ENCODE results near the gene PIN4. TPM values are rescaled to one million over a fixed set of nuclear protein-coding genes. Genes with fewer than 3 reads are reported as not detected.
"Not testable (repeated sequence)": the region's sequence is repeated elsewhere in the genome, so short reads cannot be mapped to it uniquely, and the experiment has no call there.

PIN4 gene
- total RNA-seq, 1 donor: 13.8 TPM

- Histone ChIP-seq H3K79me2 (ENCODE audit: insufficient read depth, low read length) (no peaks in the 10 kb centered on the region), H3K27ac (ENCODE audit: low read depth, low read length) (no peak overlapping the region), H3K4me2 (ENCODE audit: insufficient read depth, low read length) (no peak overlapping the region), H3K4me3 (ENCODE audit: insufficient read depth, low read length) (no peak overlapping the region), H3K9me3 (ENCODE audit: low read depth, low read length) (peaks cover 4% of the 10 kb centered on the region), H2AFZ (ENCODE audit: low read length) (no peak overlapping the region), H3K36me3 (ENCODE audit: insufficient read depth, low read length) (no peaks in the 10 kb centered on the region), H3K27me3 (ENCODE audit: insufficient read depth, low read length) (peaks cover 21% of the 10 kb centered on the region), H4K20me1 (ENCODE audit: insufficient read depth, low read length) (no peaks in the 10 kb centered on the region), H3K4me1 (ENCODE audit: insufficient read depth, low read length) (no peaks in the 10 kb centered on the region)
- TF ChIP-seq CTCF (IDR thresholded peaks at IDR 0.05; ENCODE audit: extremely low read depth, low read depth, low read length): no peak
- DNase-seq (ENCODE audit: insufficient read length, low spot score, missing footprints): no peak
Measured at GRCh38 chrX:72158773-72159172, 22.8 kb upstream of the PIN4 start.

- no peaks in the 10 kb centered on the region for H3K79me2 ChIP-seq (ENCODE audit: insufficient read depth, low read length)
- H3K27me3 ChIP-seq (ENCODE audit: insufficient read depth, low read length): peaks cover 18% of the 10 kb centered on the region
- no peaks in the 10 kb centered on the region for H3K36me3 ChIP-seq (ENCODE audit: insufficient read depth, low read length)
- DNase-seq (ENCODE audit: insufficient read length, low spot score, missing footprints): no peak
- no peak overlapping the region for H2AFZ ChIP-seq (ENCODE audit: low read length)
- H3K9me3 ChIP-seq (ENCODE audit: low read depth, low read length): peaks cover 4% of the 10 kb centered on the region
- H4K20me1 ChIP-seq (ENCODE audit: insufficient read depth, low read length): no peaks in the 10 kb centered on the region
- no peaks in the 10 kb centered on the region for H3K4me1 ChIP-seq (ENCODE audit: insufficient read depth, low read length)
- TF ChIP-seq CTCF (IDR thresholded peaks at IDR 0.05; ENCODE audit: extremely low read depth, low read depth, low read length): no peak
- H3K4me2 ChIP-seq (ENCODE audit: insufficient read depth, low read length): no peak overlapping the region
- H3K4me3 ChIP-seq (ENCODE audit: insufficient read depth, low read length): no peak overlapping the region
- no peak overlapping the region for H3K27ac ChIP-seq (ENCODE audit: low read depth, low read length)
Measured at GRCh38 chrX:72159769-72160168, 21.8 kb upstream of the PIN4 start.

GRCh38 chrX:72165551-72165950 is 16.0 kb upstream of the PIN4 start:
- Histone ChIP-seq H2AFZ (ENCODE audit: low read length) (no peak overlapping the region), H3K27ac (ENCODE audit: low read depth, low read length) (no peak overlapping the region), H3K27me3 (ENCODE audit: insufficient read depth, low read length) (peaks cover 11% of the 10 kb centered on the region), H3K4me2 (ENCODE audit: insufficient read depth, low read length) (no peak overlapping the region), H3K4me3 (ENCODE audit: insufficient read depth, low read length) (no peak overlapping the region), H3K79me2 (ENCODE audit: insufficient read depth, low read length) (no peaks in the 10 kb centered on the region), H3K36me3 (ENCODE audit: insufficient read depth, low read length) (no peaks in the 10 kb centered on the region), H4K20me1 (ENCODE audit: insufficient read depth, low read length) (no peaks in the 10 kb centered on the region), H3K4me1 (ENCODE audit: insufficient read depth, low read length) (no peaks in the 10 kb centered on the region), H3K9me3 (ENCODE audit: low read depth, low read length) (no peaks in the 10 kb centered on the region)
- no peak for TF ChIP-seq CTCF (IDR thresholded peaks at IDR 0.05; ENCODE audit: extremely low read depth, low read depth, low read length)
- no peak for DNase-seq (ENCODE audit: insufficient read length, low spot score, missing footprints)

- no peak for TF ChIP-seq CTCF (IDR thresholded peaks at IDR 0.05; ENCODE audit: extremely low read depth, low read depth, low read length)
- Histone ChIP-seq H3K9me3 (ENCODE audit: low read depth, low read length) (no peaks in the 10 kb centered on the region), H3K27me3 (ENCODE audit: insufficient read depth, low read length) (peaks cover 4% of the 10 kb centered on the region), H3K79me2 (ENCODE audit: insufficient read depth, low read length) (no peaks in the 10 kb centered on the region), H3K4me1 (ENCODE audit: insufficient read depth, low read length) (no peaks in the 10 kb centered on the region), H3K4me3 (ENCODE audit: insufficient read depth, low read length) (peak overlapping the region; percentile 49), H2AFZ (ENCODE audit: low read length) (peak overlapping the region; percentile 78), H4K20me1 (ENCODE audit: insufficient read depth, low read length) (no peaks in the 10 kb centered on the region), H3K36me3 (ENCODE audit: insufficient read depth, low read length) (no peaks in the 10 kb centered on the region), H3K27ac (ENCODE audit: low read depth, low read length) (no peak overlapping the region), H3K4me2 (ENCODE audit: insufficient read depth, low read length) (peak overlapping the region; percentile 61)
- no peak for DNase-seq (ENCODE audit: insufficient read length, low spot score, missing footprints)
Measured at GRCh38 chrX:72169008-72169728, 12.4 kb upstream of the PIN4 start.

- H4K20me1 ChIP-seq (ENCODE audit: insufficient read depth, low read length); H3K36me3 ChIP-seq (ENCODE audit: insufficient read depth, low read length); H3K4me2 ChIP-seq (ENCODE audit: insufficient read depth, low read length); H3K79me2 ChIP-seq (ENCODE audit: insufficient read depth, low read length); H3K9me3 ChIP-seq (ENCODE audit: low read depth, low read length); H2AFZ ChIP-seq (ENCODE audit: low read length); H3K4me3 ChIP-seq (ENCODE audit: insufficient read depth, low read length); H3K27me3 ChIP-seq (ENCODE audit: insufficient read depth, low read length); H3K27ac ChIP-seq (ENCODE audit: low read depth, low read length); DNase-seq (ENCODE audit: insufficient read length, low spot score, missing footprints); H3K4me1 ChIP-seq (ENCODE audit: insufficient read depth, low read length): not testable (repeated sequence)
Measured at GRCh38 chrX:72176289-72176688, 5.3 kb upstream of the PIN4 start.

Measured in osteoblast (primary cell).